Endothelial cell of umbilical vein (primary cell): ENCODE measurements around the gene MB21D2. TPM values are rescaled to one million over a fixed set of nuclear protein-coding genes. Genes with fewer than 3 reads are reported as not detected.

ENCODE experiments used
- BruUV-seq: library from RNA; stranded (reverse); fragments of 400-500 nt; replicated peaks from 2 replicates; lab custom pipeline; 2021; lab: Mats Ljungman, UMichigan
- CTCF ChIA-PET: fragments of 300-600, 350-600 bp; sonication (Branson Sonifier 250); formaldehyde crosslinking; loops from one replicate; lab custom pipeline; 2021; ENCODE audit warnings: antibody characterized with exemption, inconsistent platforms; lab: Charles Lee
- POLR2A ChIA-PET: fragments of 300-600, 350-600 bp; sonication (Branson Sonifier 250); formaldehyde crosslinking; loops from one replicate; lab custom pipeline; 2021; ENCODE audit warnings: antibody characterized with exemption, inconsistent platforms; lab: Charles Lee
- DNase-seq: peaks from one replicate; pipeline ENCODE4 v3.0.0-alpha.2; 2011; ENCODE audit warnings: low read depth, low spot score
- FAIRE-seq: peaks from 2 replicates; lab custom pipeline; 2011; peaks lifted over from hg19 to GRCh38; lab: Jason Lieb, UNC
- H2AFZ ChIP-seq: 2 replicates; pipeline ENCODE4 v1.6.0; 2012; ENCODE audit warnings: low read depth, low read length, control low read depth, inconsistent platforms
- H3K27ac ChIP-seq: 2 replicates; pipeline ENCODE4 v1.5.1; 2011; ENCODE audit warnings: low read depth, mild to moderate bottlenecking, control low read depth, low read length, moderate library complexity; ENCODE audit not compliant: insufficient read depth
- H3K27me3 ChIP-seq, 2 experiments: 2 replicates each; pipeline versions ENCODE4 v1.6.0 to v1.6.1; 2011; ENCODE audit warnings: low read length in 2 of 2, mixed read lengths in 1 of 2; ENCODE audit not compliant: control insufficient read depth in 2 of 2, insufficient read depth in 2 of 2
- H3K36me3 ChIP-seq, 2 experiments: 2 replicates in 1 of 2; 3 replicates in 1 of 2; pipeline ENCODE4 v1.5.1; 2011; ENCODE audit warnings: low read length in 2 of 2, mild to moderate bottlenecking in 1 of 2, moderate library complexity in 1 of 2; ENCODE audit not compliant: control insufficient read depth in 2 of 2, insufficient read depth in 2 of 2; ENCODE audit errors: extremely low read depth in 1 of 2
- H3K4me1 ChIP-seq: 3 replicates; pipeline ENCODE4 v1.5.1; 2011; ENCODE audit warnings: mild to moderate bottlenecking, low read length; ENCODE audit not compliant: control insufficient read depth, insufficient read depth; ENCODE audit errors: extremely low read depth
- H3K4me2 ChIP-seq: 2 replicates; pipeline ENCODE4 v1.6.1; 2011; ENCODE audit warnings: low read length, control low read depth, mixed read lengths; ENCODE audit not compliant: insufficient read depth
- H3K4me3 ChIP-seq, 3 experiments: fragments of 200-600 bp in 1 of 3; sonication (generic), shearing (Covaris generic) in 1 of 3; replicated peaks in 1 of 3; 2 replicates each; pipeline ENCODE4 v1.5.1; 2011 to 2016; ENCODE audit warnings: control low read depth in 3 of 3, low read length in 3 of 3, mild to moderate bottlenecking in 2 of 3, inconsistent platforms in 1 of 3, low read depth in 1 of 3, moderate library complexity in 1 of 3; ENCODE audit not compliant: insufficient read depth in 1 of 3
- H3K79me2 ChIP-seq: 2 replicates; pipeline ENCODE4 v1.6.0; 2012; ENCODE audit warnings: low read length, inconsistent platforms; ENCODE audit not compliant: control insufficient read depth, insufficient read depth
- H3K9ac ChIP-seq: replicated peaks from 2 replicates; pipeline ENCODE3; 2011; ENCODE audit warnings: low read length, control low read depth; ENCODE audit not compliant: insufficient read depth; ENCODE audit errors: extremely low read depth
- H3K9me1 ChIP-seq: replicated peaks from 3 replicates; pipeline ENCODE4 v1.6.0; 2011; ENCODE audit warnings: mild to moderate bottlenecking, low read length; ENCODE audit not compliant: control insufficient read depth, insufficient read depth; ENCODE audit errors: extremely low read depth
- H3K9me3 ChIP-seq: replicated peaks from 2 replicates; pipeline ENCODE4 v1.5.1; 2012; ENCODE audit warnings: low read length, inconsistent platforms; ENCODE audit not compliant: control insufficient read depth, insufficient read depth
- H4K20me1 ChIP-seq: replicated peaks from 2 replicates; pipeline ENCODE3; 2011; ENCODE audit warnings: mild to moderate bottlenecking, low read length; ENCODE audit not compliant: control insufficient read depth, insufficient read depth; ENCODE audit errors: extremely low read depth
- CTCF ChIP-seq, 2 donors: IDR thresholded peaks; 1 replicate in 1 of 2; 2 replicates in 1 of 2; pipeline ENCODE4 v1.5.1; 2011; ENCODE audit warnings: low read length in 2 of 2, mild to moderate bottlenecking in 2 of 2, moderate library complexity in 2 of 2, control low read depth in 1 of 2, inconsistent platforms in 1 of 2, low read depth in 1 of 2; ENCODE audit not compliant: insufficient read depth in 1 of 2; ENCODE audit errors: extremely low read depth in 1 of 2
- EZH2 ChIP-seq: IDR thresholded peaks from 2 replicates; pipeline ENCODE4 v1.6.1; 2012; ENCODE audit warnings: borderline replicate concordance, low read depth, mild to moderate bottlenecking, moderate library complexity, low read length, inconsistent platforms; ENCODE audit not compliant: severe bottlenecking
- FOS ChIP-seq: IDR thresholded peaks from 2 replicates; pipeline ENCODE4 v1.6.1; 2011; ENCODE audit warnings: mild to moderate bottlenecking, low read length, moderate library complexity, borderline replicate concordance; ENCODE audit not compliant: insufficient read depth
- GATA2 ChIP-seq: IDR thresholded peaks from 2 replicates; pipeline ENCODE4 v1.7.0; 2011; ENCODE audit warnings: low read depth, mild to moderate bottlenecking, moderate library complexity, mixed read lengths, low read length; ENCODE audit not compliant: insufficient read length, insufficient read depth
- JUN ChIP-seq: IDR thresholded peaks from 2 replicates; pipeline ENCODE4 v1.6.1; 2011; ENCODE audit warnings: borderline replicate concordance, low read depth; ENCODE audit not compliant: insufficient read length, insufficient read depth
- POLR2A ChIP-seq: IDR thresholded peaks from 2 replicates; pipeline ENCODE4 v1.6.1; 2012; ENCODE audit warnings: low read depth, mild to moderate bottlenecking, control low read depth, low read length
- POLR2AphosphoS5 ChIP-seq: IDR thresholded peaks from 2 replicates; pipeline ENCODE4 v1.6.1; 2012; ENCODE audit warnings: low read depth, mild to moderate bottlenecking, control low read depth, low read length, moderate library complexity; ENCODE audit not compliant: insufficient read depth
- dilution Hi-C: fragments of 300-500 bp; cut with MboI; formaldehyde crosslinking; loops from one replicate; pipeline ENCODE4 v1.15.0; 2019; ENCODE audit warnings: low sequenced_read_pairs; ENCODE audit not compliant: extremely low pct_ligation_motif_present
- intact Hi-C: fragments of 100-400 bp; cut with micrococcal nuclease; formaldehyde crosslinking; loops from one replicate; pipeline ENCODE4 v1.10.0; 2022
- polyA plus RNA-seq, 4 experiments: library from polyadenylated mRNA; depleted of rRNA in 3 of 4; stranded (reverse) in 3 of 4; unstranded in 1 of 4; fragments of >200 nt; gene quantifications; 2 replicates each; pipeline versions ENCODE4 v1.2.1 to v1.2.3, GENCODE V29; 2011 to 2012; ENCODE audit warnings: missing spikeins in 1 of 4
- total RNA-seq: library from RNA; stranded (reverse); gene quantifications from 2 replicates; pipeline ENCODE4 v1.2.3, GENCODE V29; 2021
- TF ChIP-seq, protein P1 (sequence below): IDR thresholded peaks from 2 replicates; pipeline ENCODE4 v1.6.1; 2011; ENCODE audit not compliant: insufficient read depth, insufficient read length

MB21D2 gene
- total and polyA plus RNA-seq, 2 donors (not counting 3 experiments of a cell fraction or from before 2014, with no cell fraction given): 6.7 to 7.4 TPM

DNA sequence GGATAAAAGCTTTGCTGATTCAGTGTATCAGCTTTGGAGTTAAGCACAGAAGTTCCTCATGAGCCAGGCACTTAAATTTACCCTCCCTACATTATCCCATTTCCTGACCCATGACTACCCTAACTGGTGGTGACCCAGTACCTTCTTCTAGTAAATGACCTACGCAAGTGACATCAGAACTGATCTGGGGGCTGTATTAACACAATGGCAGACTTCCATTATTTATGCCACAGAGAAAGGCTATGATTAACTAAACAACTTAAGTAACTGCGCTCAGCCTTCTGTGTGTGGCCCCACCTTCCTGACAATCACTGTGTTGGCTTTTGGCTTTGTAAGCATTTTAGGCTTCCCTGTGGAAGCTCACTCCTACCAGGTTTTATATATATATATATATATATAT, 1.9 kb downstream of the MB21D2 start:
- Histone ChIP-seq H3K9ac (no peak overlapping the region), H3K9me3 (no peaks in the 10 kb centered on the region), H3K4me1 (peaks cover 9% of the 10 kb centered on the region), H3K4me2 (peak overlapping the region; percentile 75), H3K79me2 (peaks cover 16% of the 10 kb centered on the region), H3K4me3 (no peak overlapping the region), H3K9me1 (no peaks in the 10 kb centered on the region), H3K27ac (no peak overlapping the region), H3K27me3 (no peaks in the 10 kb centered on the region), H2AFZ (no peak overlapping the region), H4K20me1 (no peaks in the 10 kb centered on the region), H3K36me3 (no peaks in the 10 kb centered on the region)
- dilution Hi-C loops: no loop called here
- BruUV-seq: no TSS peak
- TF ChIP-seq CTCF (IDR thresholded peaks at IDR 0.05; ENCODE audit: extremely low read depth in 1 of 2, insufficient read depth in 1 of 2, low read depth in 1 of 2, low read length in 2 of 2): no peak
- TF ChIP-seq GATA2: no peak
- TF ChIP-seq EZH2: no peak
- TF ChIP-seq FOS: no peak
- no peak for TF ChIP-seq POLR2AphosphoS5
- TF ChIP-seq, protein P1, sequence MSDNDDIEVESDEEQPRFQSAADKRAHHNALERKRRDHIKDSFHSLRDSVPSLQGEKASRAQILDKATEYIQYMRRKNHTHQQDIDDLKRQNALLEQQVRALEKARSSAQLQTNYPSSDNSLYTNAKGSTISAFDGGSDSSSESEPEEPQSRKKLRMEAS: no peak
- no peak for TF ChIP-seq JUN
- no peak for TF ChIP-seq POLR2A
- intact Hi-C loops: loop anchor here (2.0 to 5.0 kb wide), 4 partner anchors 38 to 677 kb away; partner anchors contain the start of gene OPA1
- ChIA-PET POLR2A (no interaction called here), CTCF (interaction anchor here (0.9 to 4.5 kb wide), 20 partner anchors 10 to 657 kb away, joined by 3 to 76 read pairs (median 4); no protein-coding TSS in a partner anchor)
- no peak for DNase-seq
- no peak for FAIRE-seq
